GM21529 (cell line): ENCODE results near the gene CSAG1.
"Not testable (repeated sequence)": the region's sequence is repeated elsewhere in the genome, so short reads cannot be mapped to it uniquely, and the experiment has no call there.

Experiments
- ATAC-seq: cut with Tn5 transposase; IDR thresholded peaks from one replicate; pipeline ENCODE4 v1.9.1; 2021; ENCODE audit not compliant: unreplicated experiment

Gene CSAG1, protein sequence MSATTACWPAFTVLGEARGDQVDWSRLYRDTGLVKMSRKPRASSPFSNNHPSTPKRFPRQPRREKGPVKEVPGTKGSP

DNA sequence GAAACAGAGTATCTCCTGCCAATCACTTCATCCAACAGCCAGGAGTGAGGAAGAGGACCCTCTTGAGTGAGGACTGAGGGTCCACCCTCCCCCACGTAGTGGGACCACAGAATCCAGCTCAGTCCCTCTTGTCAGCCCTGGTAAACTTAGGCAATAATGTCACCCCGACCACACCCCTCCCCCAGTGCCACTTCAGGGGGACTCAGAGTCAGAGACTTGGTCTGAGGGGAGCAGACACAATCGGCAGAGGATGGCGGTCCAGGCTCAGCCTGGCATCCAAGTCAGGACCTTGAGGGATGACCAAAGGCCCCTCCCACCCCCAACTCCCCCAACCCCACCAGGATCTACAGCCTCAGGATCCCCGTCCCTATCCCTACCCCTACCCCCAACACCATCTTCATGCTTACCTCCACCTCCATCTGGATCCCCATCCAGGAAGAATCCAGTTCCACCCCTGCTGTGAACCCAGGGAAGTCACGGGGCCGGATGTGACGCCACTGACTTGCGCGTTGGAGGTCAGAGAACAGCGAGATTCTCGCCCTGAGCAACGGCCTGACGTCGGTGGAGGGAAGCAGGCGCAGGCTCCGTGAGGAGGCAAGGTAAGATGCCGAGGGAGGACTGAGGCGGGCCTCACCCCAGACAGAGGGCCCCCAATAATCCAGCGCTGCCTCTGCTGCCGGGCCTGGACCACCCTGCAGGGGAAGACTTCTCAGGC, at the start of gene CSAG1, which contains the start of gene MAGEA12:
Gene CSAG1, minus strand, starts transcription at position 461 of the 715 bp plus-strand sequence. CDS start 1,261 bp downstream, outside the sequence.
Gene MAGEA12, plus strand, starts transcription at position 497 of the 715 bp plus-strand sequence. CDS start 2,405 bp downstream, outside the sequence.
- ATAC-seq: no peak

DNA sequence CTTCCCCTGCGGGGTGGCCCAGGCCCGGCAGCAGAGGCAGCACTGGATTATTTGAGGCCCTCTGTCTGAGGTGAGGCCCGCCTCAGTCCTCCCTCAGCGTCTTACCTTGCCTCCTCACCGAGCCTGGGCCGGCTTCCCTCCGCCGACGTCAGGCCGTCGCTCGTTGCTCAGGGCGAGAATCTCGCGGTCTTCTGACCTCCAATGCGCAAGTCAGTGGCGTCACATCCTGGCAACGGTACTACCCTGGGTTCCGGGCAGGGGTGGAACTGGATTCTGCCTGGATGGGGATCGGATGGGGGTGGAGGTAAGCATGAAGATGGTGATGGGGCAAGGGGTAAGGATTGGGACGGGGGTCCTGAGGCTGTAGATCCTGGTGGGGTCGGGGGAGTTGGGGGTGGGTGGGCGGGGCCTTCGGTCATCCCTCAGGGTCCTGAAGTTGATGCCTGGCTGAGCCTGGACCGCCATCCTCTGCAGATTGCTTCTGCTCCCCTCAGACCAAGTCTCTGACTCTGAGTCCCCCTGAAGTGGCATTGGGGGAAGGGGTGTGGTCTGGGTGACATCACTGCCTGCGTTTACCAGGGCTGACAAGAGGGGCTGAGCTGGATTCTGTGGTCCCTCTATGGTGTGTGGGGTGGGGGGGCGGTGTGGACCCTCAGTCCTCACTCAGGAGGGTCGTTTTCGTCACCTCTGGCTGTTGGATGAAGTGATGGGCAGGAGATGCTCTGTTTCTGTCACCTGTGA, 36.2 kb upstream of the CSAG1 start, which contains the start of gene MAGEA6:
Gene MAGEA6, minus strand, starts transcription at position 141 of the 741 bp plus-strand sequence. CDS start 2,039 bp downstream, outside the sequence.
- ATAC-seq: not testable (repeated sequence)

DNA sequence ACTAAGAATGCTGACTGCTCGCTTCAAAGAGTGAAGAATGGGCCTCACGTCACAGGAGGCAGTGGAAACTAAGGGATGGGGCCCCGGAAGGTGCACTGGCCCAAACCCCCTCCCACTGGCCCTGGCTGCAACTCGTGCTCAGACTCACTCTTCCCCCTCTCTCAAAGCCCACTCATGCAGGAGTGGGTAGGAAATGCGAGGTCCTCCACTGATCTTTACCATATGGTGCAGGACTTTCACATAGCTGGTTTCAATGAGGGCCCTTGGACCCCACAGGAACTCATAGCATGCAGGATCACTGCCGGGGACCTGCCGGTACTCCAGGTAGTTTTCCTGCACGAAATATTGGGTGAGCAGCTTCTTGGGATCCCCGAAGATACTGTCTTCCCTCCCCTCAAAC, 33.0 kb upstream of the CSAG1 start:
- ATAC-seq: not testable (repeated sequence)

DNA sequence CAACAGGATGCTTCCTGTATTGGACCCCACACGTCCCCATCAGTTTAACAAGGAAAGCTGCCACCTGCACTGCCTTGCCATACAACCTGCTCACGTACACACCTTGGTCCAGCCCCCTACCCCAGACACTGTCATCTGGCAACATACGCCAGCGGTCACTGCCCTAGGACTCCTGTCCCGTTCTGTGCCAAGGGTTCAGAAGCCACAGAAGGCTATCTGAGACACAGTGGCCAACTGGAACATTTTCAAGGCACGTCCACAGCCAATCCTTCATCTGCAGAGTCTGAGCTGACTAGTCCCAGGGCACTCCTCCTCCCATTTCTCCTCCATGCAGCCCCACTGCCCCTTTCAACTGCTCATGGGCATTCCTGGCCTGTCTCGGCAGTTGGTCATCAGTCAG, 28.1 kb upstream of the CSAG1 start:
- not testable (repeated sequence) for ATAC-seq

DNA sequence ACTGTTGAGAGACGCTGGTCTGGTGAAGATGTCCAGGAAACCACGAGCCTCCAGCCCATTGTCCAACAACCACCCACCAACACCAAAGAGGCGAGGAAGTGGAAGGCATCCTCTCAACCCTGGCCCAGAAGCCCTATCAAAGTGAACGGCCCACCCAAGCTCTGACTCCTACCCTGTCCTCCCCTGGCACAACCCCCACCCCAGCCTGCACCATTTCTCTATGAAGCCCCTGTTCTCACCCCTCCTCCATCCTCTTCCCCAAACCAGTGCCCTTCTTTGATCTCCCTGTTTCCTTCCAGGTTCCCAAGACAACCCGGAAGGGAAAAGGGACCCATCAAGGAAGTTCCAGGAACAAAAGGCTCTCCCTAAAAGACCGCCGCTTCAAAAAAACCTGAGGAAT, 26.0 kb upstream of the CSAG1 start:
- ATAC-seq: not testable (repeated sequence)

DNA sequence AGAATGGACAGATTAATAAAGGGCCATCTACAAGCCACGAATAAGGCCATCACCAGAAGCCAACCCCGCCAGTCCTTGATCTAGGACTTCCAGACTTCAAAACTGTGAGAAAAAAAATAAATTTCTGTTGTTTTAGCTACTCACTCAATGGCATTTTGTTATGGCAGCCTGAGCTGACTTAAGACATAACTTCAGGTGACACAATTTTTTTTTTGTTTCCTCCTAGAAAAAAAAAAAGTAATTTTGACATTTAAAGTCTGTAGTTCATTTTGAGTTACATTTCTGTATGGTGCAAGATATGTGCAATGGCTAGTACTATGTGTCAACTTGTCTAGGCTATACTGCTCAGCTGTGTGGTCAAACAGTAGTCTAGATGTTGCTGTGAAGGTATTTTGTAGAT, 25.4 kb upstream of the CSAG1 start, which contains the start of gene CSAG3:
Gene CSAG3, plus strand, starts transcription at position 301 of the 400 bp plus-strand sequence.
- ATAC-seq: not testable (repeated sequence)

DNA sequence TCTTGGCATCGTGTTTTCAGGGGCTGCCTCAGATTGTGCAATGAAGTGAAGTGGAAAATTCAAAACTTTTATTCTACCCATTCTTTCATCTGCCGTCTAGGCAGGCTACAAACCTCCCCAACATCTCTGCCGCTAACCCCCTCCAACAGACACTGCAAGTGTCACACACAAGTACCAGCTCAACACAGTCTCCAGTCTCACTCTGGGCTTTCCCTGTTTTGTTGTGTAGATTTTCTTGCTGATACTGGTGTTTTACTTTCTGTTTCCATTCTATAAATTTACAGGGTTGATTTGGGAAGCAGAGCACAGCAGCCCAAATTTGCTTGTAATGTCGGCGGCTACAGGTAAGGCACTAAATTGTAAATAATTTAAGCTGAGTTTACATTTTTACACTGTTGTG, 21.4 kb upstream of the CSAG1 start:
- ATAC-seq: not testable (repeated sequence)

DNA sequence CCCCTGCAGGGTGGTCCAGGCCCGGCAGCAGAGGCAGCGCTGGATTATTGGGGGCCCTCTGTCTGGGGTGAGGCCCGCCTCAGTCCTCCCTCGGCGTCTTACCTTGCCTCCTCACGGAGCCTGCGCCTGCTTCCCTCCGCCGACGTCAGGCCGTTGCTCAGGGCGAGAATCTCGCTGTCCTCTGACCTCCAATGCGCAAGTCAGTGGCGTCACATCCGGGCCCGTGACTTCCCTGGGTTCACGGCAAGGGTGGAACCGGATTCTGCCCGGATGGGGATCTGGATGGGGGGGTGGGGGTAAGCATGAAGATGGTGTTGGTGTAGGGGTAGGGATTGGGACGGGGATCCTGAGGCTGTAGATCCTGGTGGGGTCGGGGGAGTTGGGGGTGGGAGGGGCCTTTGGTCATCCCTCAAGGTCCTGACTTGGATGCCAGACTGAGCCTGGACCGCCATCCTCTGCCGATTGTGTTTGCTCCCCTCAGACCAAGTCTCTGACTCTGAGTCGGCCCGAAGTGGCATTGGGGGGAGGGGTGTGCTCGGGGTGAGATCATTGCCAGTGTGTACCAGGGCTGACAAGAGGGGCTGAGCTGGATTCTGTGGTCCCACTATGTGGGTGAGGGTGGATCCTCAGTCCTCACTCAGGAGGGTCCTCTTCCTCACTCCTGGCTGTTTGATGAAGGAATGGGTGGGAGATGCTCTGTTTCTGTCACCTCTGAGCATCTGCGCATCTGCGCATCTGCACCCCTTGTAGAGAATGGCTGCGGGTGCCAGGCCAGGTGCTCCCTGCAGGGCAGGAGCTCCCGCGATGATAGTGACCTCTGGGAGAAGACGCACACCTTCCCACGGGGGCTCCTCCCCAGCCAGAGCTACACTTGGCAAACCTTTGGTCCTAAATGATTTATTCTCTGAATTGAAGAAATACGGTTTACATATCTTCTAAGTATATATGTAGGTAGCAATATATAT, 20.4 kb upstream of the CSAG1 start, which contains the start of gene MAGEA2:
Gene MAGEA2, minus strand, starts transcription at position 157 of the 965 bp plus-strand sequence. CDS start 2,479 bp downstream, outside the sequence.
- not testable (repeated sequence) for ATAC-seq

DNA sequence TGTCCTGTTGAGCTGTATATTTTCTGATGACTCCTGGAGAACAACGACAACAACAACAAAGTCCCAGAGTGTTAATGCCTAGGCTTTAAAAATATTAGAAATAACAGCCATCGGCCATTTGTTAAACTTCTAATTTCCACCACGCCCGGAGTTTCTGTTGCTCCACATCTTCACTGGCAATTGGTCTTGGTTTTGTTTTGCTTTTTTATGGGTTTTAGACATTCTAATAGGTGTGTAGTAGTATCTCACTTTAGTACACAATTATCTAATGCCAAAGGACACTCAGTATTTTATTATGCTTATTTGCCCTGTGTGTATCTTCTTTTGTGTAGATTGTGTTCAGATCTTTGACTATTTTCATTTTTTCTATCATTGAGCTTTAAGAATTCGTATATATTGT, 5.0 kb upstream of the CSAG1 start:
- ATAC-seq: no peak

DNA sequence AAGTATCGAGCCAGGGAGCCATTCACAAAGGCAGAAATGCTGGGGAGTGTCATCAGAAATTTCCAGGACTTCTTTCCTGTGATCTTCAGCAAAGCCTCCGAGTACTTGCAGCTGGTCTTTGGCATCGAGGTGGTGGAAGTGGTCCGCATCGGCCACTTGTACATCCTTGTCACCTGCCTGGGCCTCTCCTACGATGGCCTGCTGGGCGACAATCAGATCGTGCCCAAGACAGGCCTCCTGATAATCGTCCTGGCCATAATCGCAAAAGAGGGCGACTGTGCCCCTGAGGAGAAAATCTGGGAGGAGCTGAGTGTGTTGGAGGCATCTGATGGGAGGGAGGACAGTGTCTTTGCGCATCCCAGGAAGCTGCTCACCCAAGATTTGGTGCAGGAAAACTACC, 3.0 kb upstream of the CSAG1 start:
- ATAC-seq: not testable (repeated sequence)

DNA sequence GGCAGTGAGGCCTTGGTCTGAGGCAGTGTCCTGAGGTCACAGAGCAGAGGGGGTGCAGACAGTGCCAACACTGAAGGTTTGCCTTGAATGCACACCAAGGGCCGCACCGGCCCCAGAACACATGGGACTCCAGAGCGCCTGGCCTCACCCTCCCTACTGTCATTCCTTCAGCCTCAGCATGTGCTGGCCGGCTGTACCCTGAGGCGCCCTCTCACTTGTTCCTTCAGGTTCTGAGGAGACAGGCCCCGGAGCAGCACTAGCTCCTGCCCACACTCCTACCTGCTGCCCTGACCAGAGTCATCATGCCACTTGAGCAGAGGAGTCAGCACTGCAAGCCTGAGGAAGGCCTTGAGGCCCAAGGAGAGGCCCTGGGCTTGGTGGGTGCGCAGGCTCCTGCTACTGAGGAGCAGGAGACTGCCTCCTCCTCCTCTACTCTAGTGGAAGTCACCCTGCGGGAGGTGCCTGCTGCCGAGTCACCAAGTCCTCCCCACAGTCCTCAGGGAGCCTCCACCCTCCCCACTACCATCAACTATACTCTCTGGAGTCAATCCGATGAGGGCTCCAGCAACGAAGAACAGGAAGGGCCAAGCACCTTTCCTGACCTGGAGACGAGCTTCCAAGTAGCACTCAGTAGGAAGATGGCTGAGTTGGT, 2.5 kb upstream of the CSAG1 start:
- no peak for ATAC-seq

DNA sequence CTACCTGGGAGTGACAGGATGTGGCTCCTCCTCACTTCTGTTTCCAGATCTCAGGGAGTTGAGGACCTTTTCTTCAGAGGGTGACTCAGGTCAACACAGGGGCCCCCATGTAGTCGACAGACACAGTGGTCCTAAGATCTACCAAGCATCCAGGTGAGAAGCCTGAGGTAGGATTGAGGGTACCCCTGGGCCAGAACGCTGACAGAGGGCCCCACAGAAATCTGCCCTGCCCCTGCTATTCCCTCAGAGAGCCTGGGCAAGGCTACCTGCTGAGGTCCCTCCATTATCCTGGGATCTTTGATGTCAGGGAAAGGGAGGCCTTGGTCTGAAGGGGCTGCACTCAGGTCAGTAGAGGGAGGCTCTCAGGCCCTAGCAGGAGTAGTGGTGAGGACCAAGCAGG, 1.6 kb upstream of the CSAG1 start:
- no peak for ATAC-seq

DNA sequence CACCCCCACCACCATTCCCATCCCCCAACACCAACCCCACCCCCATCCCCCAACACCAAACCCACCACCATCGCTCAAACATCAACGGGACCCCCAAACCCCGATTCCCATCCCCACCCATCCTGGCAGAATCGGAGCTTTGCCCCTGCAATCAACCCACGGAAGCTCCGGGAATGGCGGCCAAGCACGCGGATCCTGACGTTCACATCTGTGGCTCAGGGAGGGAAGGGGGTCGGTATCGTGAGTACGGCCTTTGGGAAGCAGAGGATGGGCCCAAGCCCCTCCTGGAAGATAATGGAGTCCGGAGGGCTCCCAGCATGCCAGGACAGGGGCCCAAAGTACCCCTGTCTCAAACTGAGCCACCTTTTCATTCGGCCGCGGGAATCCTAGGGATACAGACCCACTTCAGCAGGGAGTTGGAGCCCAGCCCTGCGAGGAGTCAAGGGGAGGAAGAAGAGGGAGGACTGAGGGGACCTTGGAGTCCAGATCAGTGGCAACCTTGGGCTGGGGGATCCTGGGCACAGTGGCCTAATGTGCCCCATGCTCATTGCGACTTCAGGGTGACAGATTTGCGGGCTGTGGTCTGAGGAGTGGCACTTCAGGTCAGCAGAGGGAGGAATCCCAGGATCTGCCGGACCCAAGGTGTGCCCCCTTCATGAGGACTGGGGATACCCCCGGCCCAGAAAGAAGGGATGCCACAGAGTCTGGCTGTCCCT, 780 bp upstream of the CSAG1 start:
- ATAC-seq: not testable (repeated sequence)

DNA sequence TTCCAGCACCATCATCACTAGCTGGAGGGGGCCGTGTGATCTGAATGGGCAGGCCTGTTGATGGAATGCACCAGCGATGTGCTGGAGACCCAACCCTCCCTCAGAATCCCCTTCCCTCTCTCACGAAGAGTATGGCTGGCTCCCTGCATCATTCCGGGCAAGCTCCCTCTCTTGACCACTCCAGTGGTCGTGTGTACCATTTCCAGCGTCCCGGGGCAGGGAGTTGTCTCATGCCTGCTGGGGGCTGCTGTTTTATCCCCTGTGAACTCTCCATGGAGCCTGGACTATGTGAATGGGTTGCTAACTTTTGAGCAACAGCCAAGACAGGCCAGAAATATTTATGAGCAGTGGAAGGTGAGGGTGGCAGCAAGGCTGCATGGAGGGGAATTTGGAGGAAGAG, 8.1 kb downstream of the CSAG1 start:
- ATAC-seq: no peak

DNA sequence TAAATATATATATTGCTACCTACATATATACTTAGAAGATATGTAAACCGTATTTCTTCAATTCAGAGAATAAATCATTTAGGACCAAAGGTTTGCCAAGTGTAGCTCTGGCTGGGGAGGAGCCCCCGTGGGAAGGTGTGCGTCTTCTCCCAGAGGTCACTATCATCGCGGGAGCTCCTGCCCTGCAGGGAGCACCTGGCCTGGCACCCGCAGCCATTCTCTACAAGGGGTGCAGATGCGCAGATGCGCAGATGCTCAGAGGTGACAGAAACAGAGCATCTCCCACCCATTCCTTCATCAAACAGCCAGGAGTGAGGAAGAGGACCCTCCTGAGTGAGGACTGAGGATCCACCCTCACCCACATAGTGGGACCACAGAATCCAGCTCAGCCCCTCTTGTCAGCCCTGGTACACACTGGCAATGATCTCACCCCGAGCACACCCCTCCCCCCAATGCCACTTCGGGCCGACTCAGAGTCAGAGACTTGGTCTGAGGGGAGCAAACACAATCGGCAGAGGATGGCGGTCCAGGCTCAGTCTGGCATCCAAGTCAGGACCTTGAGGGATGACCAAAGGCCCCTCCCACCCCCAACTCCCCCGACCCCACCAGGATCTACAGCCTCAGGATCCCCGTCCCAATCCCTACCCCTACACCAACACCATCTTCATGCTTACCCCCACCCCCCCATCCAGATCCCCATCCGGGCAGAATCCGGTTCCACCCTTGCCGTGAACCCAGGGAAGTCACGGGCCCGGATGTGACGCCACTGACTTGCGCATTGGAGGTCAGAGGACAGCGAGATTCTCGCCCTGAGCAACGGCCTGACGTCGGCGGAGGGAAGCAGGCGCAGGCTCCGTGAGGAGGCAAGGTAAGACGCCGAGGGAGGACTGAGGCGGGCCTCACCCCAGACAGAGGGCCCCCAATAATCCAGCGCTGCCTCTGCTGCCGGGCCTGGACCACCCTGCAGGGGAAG, 19.4 kb downstream of the CSAG1 start, which contains the start of gene MAGEA2B:
Gene MAGEA2B, plus strand, starts transcription at position 814 of the 973 bp plus-strand sequence. CDS start 2,479 bp downstream, outside the sequence.
- not testable (repeated sequence) for ATAC-seq

DNA sequence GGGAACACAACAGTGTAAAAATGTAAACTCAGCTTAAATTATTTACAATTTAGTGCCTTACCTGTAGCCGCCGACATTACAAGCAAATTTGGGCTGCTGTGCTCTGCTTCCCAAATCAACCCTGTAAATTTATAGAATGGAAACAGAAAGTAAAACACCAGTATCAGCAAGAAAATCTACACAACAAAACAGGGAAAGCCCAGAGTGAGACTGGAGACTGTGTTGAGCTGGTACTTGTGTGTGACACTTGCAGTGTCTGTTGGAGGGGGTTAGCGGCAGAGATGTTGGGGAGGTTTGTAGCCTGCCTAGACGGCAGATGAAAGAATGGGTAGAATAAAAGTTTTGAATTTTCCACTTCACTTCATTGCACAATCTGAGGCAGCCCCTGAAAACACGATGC, 20.3 kb downstream of the CSAG1 start:
- ATAC-seq: not testable (repeated sequence)

DNA sequence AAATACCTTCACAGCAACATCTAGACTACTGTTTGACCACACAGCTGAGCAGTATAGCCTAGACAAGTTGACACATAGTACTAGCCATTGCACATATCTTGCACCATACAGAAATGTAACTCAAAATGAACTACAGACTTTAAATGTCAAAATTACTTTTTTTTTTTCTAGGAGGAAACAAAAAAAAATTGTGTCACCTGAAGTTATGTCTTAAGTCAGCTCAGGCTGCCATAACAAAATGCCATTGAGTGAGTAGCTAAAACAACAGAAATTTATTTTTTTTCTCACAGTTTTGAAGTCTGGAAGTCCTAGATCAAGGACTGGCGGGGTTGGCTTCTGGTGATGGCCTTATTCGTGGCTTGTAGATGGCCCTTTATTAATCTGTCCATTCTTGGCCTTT, 24.3 kb downstream of the CSAG1 start, which contains the start of gene CSAG2:
Gene CSAG2, minus strand, starts transcription at position 101 of the 400 bp plus-strand sequence. CDS start 161 bp downstream, outside the sequence.
- not testable (repeated sequence) for ATAC-seq

DNA sequence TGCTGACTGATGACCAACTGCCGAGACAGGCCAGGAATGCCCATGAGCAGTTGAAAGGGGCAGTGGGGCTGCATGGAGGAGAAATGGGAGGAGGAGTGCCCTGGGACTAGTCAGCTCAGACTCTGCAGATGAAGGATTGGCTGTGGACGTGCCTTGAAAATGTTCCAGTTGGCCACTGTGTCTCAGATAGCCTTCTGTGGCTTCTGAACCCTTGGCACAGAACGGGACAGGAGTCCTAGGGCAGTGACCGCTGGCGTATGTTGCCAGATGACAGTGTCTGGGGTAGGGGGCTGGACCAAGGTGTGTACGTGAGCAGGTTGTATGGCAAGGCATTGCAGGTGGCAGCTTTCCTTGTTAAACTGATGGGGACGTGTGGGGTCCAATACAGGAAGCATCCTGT, 27.0 kb downstream of the CSAG1 start:
- ATAC-seq: not testable (repeated sequence)
